GM19438 (cell line): Measurements from ENCODE around the gene CMIP.

Experiments used
- ATAC-seq: cut with Tn5 transposase; IDR thresholded peaks from one replicate; pipeline ENCODE4 v1.9.1; 2021; ENCODE audit warnings: low read depth; ENCODE audit not compliant: unreplicated experiment

CMIP gene

DNA sequence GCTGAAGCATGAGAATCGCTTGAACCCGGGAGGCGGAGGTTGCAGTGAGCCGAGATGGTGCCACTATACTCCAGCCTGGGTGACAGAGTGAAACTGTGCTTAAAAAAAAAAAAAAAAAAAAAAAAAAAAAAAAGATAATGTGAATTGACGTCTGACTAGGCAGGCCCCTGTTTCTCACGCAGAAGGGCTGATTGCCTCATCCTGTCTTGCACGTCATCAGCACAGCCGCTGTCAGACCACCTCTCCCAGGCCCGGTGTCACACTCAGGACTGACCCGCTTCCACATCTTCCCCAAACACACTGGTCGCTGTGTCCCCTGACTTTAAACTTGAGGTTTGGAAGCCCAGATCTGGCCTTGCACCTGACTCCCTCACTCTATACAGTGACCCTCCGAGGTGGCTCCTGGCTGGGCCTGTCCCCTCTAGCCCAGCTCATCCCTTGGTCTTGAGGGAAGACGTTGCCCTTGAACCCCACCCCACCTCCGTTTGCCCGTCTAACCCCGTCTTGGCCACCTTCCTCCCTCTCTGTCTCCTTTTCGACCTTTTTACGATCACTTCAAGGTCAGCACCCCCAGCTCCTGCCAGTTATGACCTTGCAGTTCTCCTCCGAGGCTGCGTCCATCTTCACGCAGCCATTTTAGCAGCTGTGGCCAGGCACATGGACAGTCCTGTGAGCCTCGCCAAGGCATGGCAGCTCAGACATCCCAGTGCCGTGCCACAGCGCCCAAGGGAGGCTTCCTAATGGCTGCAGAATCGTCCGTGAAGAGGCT is 184.6 kb downstream of the CMIP start:
- no peak for ATAC-seq

GRCh38 chr16:81629896-81630634 is 185.5 kb downstream of the CMIP start:
- ATAC-seq = no peak

GRCh38 chr16:81630635-81631031 is 186.0 kb downstream of the CMIP start:
- no peak for ATAC-seq

DNA sequence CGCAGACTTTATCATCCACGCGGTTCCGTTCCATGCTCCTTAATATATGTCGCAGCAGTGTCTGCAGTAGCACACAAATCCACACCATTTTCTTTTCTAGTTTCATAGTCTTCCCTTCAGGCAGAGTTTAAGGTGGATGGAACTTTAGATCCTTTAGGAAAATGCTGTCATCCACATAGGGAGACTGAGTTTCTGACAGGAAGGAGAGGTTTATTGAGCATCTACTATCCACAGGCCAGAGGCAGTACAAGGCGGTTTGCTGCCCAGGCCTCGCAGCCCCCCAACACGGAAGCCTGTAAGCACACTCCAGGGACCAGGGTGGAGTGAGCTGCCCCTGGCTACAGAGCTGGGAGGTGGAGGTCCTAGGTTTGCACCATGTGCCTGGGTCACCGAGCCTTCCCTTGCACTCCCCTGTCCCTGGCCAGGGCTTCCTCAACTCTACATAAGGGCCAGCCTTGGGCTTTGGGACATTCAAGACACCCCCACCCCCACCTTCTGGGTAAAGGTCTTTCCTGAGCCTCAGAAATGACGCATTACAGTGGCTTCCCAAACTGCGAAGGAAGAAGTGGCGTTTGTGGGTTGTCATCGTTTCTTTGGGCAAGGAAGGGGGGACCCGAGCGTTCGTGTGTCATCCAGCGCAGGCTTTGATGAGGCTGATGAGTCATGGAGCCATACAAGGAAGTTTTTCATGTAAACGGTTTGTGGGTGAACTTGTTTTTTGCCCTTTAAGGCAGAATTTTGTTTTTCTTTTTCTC is 188.0 kb downstream of the CMIP start:
- ATAC-seq = no peak

DNA sequence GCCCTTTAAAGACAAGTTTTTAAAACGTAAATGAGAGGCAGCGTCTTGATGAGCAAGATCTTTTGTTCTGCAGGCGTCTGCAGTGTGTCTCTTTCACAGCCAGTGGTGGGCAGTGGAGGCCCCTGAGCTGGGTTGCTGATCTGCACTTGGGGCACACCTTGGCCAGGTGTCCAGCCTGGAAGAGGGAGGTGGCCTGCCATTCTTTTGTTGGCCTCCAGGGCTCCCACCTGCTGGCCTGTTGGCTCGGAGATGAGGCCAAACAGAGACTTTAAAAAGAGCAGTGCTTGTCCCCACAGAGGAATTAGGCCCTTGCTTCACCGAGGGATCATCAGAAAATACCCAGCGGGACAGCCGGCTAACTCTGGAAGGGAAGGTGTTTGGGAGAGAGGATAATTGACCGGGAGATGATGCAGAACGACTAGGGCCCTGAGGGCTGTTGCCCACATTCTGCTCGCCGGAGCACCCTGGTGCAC is 188.6 kb downstream of the CMIP start:
- no peak for ATAC-seq

- ATAC-seq = no peak
Observed at GRCh38 chr16:81633680-81634379, 189.2 kb downstream of the CMIP start.

DNA sequence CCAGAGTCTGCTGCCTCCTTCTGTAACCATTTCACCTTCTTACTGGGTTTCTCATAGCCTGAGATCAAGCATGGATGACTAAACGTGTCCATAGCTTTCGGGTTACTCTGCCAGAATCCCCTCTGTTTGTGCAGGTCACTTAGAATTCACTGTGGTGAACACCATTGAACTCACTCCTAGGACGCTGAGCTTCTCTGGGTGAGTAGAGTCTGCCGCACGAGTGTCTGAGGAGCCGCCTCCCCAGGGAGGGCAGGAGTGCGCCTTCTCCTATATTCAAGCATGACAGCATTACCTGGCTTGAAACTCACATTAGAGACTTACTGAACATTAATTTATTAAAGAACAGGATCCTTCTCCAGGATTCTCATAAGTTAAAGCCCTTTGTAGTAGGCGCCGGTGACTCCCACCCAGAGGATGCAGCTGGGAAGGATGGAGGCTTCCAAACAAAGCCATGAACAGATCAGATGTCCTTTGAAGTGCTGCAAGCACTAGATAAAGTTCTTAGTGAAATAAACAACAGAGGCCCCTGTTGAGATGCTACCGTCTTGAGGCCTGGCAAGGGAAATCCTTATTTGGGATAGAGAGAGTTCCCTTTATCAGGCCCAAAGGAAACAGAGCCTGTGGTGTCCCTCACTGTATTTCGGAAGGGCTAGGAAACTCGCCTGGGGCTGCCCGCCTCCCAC is 189.9 kb downstream of the CMIP start:
- no peak for ATAC-seq

GRCh38 chr16:81635063-81635937 is 190.7 kb downstream of the CMIP start:
- ATAC-seq = no peak

GRCh38 chr16:81636298-81636993 is 191.8 kb downstream of the CMIP start:
- no peak for ATAC-seq

- ATAC-seq = no peak
Observed at GRCh38 chr16:81637336-81638235, 193.0 kb downstream of the CMIP start.

GRCh38 chr16:81638286-81638945 is 193.8 kb downstream of the CMIP start:
- ATAC-seq = no peak

DNA sequence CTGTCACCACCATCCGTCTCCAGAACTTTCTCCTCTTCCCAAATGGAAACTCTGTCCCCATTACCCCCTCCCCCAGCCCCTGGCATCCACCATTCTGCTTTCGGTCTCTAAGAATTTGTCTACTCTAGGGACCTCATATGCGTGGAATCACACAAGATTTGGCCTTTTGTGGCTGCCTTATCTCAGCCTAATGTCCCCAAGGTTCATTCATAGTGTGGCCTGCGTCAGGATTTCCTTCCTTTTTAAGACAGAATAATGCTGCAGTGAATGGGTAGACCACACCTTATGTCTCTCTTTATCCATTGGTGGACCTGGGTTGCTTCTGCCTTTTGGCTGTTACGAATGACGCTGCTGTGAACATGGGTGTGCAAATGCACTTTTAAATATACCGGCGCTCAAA is 194.7 kb downstream of the CMIP start:
- ATAC-seq = no peak

- ATAC-seq = no peak
Observed at GRCh38 chr16:81639931-81640680, 195.5 kb downstream of the CMIP start.

GRCh38 chr16:81640681-81641070 is 196.1 kb downstream of the CMIP start:
- ATAC-seq = no peak

- no peak for ATAC-seq
Observed at GRCh38 chr16:81641395-81642106, 196.9 kb downstream of the CMIP start.

DNA sequence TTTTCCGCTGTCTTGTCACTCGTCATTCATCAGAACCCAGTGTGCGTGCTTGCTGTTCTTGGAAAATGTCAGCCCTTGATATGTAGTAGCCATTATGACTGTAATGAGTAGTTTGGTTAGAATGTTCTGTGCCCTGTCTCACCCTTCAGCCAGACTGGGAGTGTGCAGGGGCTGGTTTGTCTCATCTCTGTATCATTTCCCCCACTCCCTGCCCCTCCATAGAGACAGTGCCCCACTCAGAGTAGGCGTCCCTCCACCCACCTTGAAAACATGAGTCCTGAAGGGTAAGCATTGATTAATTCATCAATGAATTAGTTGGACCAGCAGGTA is 197.5 kb downstream of the CMIP start:
- no peak for ATAC-seq
